Left ventricle myocardium superior (tissue), 1 donor: ENCODE data around the gene PCSK7. TPM values are rescaled to one million over a fixed set of nuclear protein-coding genes. Genes with fewer than 3 reads are reported as not detected.
"Not testable (repeated sequence)": the region's sequence is repeated elsewhere in the genome, so short reads cannot be mapped to it uniquely, and the experiment has no call there.

Experiments
- ATAC-seq: fragments of 200-7000 bp; cut with Tn5 transposase; one replicate; pipeline ENCODE4 v1.9.1; 2020; ENCODE audit warnings: mild to moderate bottlenecking, moderate library complexity
- DNase-seq: peaks from one replicate; pipeline ENCODE4 v3.0.0-alpha.2; 2020
- intact Hi-C: fragments of 100-400 bp; cut with micrococcal nuclease; formaldehyde crosslinking; loops from one replicate; pipeline ENCODE4 v1.11.0; 2022
- long read RNA-seq: library from polyadenylated mRNA; unstranded; transcript quantifications from one replicate; pipeline ENCODE4 v2.0.0, GENCODE V29; 2021
- total RNA-seq: library from RNA; stranded (reverse); fragmentation: NEBNext Ultra II Directional; extraction: Animal tissue kit (Norgen Biotek cat#: 25700); gene quantifications from one replicate; pipeline ENCODE4 v1.2.1, GENCODE V29; 2021
- donor health status: DM: no; HTN: yes; CAD: no; lungs with severe emphysema.

Gene PCSK7, protein sequence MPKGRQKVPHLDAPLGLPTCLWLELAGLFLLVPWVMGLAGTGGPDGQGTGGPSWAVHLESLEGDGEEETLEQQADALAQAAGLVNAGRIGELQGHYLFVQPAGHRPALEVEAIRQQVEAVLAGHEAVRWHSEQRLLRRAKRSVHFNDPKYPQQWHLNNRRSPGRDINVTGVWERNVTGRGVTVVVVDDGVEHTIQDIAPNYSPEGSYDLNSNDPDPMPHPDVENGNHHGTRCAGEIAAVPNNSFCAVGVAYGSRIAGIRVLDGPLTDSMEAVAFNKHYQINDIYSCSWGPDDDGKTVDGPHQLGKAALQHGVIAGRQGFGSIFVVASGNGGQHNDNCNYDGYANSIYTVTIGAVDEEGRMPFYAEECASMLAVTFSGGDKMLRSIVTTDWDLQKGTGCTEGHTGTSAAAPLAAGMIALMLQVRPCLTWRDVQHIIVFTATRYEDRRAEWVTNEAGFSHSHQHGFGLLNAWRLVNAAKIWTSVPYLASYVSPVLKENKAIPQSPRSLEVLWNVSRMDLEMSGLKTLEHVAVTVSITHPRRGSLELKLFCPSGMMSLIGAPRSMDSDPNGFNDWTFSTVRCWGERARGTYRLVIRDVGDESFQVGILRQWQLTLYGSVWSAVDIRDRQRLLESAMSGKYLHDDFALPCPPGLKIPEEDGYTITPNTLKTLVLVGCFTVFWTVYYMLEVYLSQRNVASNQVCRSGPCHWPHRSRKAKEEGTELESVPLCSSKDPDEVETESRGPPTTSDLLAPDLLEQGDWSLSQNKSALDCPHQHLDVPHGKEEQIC
- total RNA-seq: 21.7 TPM
- long read RNA-seq, full-length matches to known transcripts: 31 of 64 reads
- long read RNA-seq, partial matches to known transcripts: 14 of 64 reads
- long read RNA-seq, other reads (novel, unspliced or antisense): 19 of 64 reads

DNA sequence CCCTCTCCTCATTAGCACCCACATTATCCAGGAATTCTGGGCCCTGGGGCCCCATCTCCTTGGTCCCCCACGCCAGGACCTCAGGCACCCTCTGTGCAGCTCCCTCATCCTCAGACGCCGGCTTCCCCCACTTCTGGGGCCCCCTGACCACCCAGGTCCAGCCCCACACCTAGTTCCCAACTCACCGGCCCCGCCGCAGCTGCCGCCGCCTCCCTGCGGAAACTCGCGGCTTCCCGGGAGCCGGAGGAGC lies at the start of gene PCSK7:
Gene PCSK7 (minus strand): TSS at position 232 of the 250 bp plus-strand sequence. CDS start 2,229 bp downstream, outside the sequence.
- peak; percentile 89 for DNase-seq
- ATAC-seq: no peak
- intact Hi-C loops: no loop called here

DNA sequence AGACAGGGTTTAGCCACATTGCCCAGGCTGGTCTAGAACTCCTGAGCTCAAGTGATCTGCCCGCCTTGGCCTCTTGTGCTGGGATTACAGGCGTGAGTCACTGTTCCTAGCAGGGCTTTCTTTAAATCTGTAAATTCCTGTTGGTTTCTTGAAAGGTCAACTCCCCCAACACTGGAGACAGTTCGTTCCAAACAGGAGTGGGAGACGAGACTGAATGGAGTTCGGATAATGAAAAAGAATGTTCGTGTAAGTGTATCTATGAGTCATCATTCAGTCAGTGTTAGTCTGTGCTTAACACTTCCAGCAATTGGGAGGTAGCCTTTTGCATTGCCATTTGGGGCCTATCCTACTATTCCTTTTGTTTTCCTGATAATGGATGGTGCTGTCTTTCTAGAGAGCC lies 49.3 kb upstream of the PCSK7 start:
- ATAC-seq (no peak), DNase-seq (no peak)
- intact Hi-C loops: no loop called here

DNA sequence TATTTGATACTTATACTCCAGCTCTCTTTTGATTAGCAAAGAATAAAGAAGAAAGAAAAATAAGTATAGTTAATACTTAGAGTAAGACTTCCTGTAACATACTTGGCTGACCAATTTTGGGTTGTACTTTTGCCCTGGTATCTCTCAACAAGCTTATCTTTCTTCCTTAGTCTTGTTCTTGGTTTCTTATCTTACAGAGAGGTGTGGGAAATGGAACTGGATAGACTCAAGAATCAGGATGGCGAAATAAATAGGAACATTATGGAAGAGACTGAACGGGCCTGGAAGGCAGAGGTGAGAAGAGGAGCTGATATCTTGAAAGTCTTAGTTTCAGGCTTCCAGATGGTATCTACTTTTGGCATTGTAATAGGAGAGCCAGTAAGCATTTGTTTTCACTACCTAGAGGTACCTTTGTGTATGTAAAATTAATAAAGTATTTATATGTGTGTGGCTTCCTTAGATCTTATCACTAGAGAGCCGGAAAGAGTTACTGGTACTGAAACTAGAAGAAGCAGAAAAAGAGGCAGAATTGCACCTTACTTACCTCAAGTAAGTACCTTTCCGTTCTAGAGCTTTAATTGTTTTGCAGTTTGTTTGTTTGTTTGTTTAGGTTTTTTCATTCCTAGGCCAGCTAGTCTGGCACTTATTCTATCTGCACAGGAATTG lies 48.0 kb upstream of the PCSK7 start:
- intact Hi-C loops: no loop called here
- ATAC-seq: no peak
- no peak for DNase-seq

DNA sequence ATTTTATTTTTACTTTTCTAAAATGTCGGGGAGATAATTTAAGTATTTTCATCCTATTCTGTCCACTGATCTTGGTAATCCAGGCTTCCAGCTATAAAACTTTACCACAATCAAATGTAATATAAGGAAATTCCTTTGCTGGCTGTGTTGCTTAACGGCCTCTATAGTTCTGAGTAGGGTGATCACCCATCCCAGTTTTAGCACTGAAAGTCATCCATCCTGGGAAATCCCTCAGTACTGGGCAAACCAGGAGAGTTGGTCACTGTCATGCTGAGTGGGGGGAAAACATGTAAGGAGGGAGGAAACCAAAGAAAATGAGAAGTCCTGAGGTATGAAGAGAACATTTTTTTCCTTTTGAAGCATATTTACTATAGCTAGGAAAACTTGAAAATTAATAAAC lies 46.5 kb upstream of the PCSK7 start:
- intact Hi-C loops: no loop called here
- DNase-seq: no peak
- ATAC-seq: no peak

DNA sequence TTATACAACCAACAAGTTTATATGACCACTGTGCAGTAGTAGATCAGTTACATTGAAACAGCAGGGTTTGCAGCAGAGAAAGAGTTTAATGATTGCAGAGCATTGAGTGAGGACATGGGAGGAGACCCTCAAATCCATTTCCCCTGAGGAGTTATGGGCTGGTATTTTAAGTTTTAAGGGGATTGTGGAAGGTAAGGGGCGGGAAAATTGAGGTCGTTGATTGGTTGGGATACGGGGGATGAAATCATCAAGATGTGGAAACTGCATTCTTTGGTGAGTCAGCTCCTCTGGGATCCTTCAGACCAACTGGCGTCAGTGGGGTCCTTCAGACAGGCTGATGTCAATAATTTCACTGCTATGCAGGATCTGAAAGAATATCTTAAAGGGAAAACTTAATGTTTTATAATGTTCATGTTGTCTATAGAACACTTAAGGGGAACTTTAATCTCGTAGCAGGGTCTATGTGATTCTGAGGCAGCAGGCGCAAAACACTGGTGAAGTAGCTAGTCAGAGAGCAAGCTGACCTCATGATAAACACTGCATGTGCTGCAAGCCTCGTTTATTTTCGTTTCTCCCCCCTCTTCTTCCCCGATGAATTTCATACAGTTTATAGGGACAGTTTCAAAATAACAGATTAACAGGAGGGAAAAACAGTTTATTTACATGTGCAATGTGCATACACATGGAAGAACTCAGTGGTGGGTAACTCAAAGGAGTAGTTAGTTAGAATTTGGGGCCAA lies 41.8 kb upstream of the PCSK7 start:
- ATAC-seq: no peak
- no peak for DNase-seq
- intact Hi-C loops: no loop called here

DNA sequence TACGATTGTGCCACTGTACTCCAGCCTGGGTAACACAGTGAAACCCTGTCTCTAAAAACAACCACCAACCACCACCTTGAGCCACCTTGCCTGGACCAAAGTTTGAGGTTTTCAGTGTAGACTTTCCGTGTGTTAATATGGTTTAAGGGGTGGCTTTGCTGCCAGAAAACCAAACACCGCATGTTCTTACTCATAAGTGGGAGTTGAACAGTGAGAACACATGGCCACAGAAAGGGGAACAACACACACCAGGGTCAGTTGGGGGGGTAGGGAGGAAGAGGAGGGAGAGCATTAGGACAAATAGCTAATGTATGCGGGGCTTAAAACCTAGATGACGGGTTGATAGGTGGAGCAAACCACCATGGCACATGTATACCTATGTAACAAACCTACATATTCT lies 40.3 kb upstream of the PCSK7 start:
- ATAC-seq, DNase-seq, intact Hi-C loops: not testable (repeated sequence)

DNA sequence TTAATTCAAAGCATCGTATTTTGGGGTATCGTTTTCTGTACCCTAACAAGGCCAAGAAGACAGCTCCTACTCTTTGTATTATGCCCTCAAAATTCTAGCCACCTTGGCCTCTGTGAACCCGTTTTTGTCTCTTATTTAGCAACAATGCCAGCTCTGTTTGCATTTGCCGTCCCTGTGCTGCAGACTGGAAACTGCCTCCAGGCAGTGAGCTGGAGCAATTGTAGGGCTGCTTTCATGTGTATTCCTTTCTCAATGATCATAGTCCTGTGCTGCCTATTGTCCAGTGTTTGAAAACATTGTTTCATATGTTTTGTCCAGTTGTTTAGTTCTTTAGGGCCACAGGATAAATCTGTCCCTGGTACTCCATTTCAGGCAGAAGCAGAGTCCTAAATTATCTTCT lies 39.3 kb upstream of the PCSK7 start:
- ATAC-seq: no peak
- intact Hi-C loops: no loop called here
- DNase-seq: no peak

DNA sequence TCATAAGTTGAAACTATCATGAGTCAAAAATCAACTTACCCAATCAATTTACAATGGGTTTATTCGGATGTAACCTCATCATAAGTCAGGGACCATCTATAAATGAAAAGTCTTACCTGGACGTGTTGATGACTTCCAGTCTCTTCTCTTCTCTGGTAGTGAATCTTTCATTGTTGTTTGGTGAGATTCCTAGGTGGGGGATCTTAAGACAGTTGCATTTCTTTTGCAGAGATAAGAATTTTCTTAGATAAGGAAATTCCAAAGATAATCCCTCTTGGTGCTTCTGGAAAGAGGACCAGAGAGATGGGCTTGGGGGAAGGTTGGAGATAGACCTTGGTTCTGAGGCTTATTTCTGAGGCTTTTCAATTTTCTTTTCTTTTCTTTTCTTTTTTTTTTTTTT lies 38.0 kb upstream of the PCSK7 start:
- no peak for ATAC-seq
- DNase-seq: no peak
- intact Hi-C loops: no loop called here

DNA sequence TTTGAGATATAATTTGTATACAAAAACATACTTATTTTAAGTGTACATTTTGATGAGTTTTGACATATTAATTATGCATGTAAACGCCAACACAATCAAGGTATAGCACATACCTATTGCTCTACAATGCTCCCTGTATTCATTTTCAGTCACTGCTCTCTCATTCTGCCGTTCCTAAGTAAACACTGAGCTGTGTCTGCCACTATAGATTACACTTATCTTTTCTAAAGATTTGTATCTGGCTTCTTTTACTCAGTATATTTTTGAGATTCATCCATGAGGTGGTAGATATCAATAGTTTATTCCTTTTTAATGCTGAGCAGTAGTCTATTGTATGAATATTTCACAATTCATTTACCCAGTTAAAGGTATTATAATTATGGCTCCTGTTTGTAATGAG lies 33.9 kb upstream of the PCSK7 start:
- ATAC-seq: no peak
- intact Hi-C loops: no loop called here
- DNase-seq: no peak

DNA sequence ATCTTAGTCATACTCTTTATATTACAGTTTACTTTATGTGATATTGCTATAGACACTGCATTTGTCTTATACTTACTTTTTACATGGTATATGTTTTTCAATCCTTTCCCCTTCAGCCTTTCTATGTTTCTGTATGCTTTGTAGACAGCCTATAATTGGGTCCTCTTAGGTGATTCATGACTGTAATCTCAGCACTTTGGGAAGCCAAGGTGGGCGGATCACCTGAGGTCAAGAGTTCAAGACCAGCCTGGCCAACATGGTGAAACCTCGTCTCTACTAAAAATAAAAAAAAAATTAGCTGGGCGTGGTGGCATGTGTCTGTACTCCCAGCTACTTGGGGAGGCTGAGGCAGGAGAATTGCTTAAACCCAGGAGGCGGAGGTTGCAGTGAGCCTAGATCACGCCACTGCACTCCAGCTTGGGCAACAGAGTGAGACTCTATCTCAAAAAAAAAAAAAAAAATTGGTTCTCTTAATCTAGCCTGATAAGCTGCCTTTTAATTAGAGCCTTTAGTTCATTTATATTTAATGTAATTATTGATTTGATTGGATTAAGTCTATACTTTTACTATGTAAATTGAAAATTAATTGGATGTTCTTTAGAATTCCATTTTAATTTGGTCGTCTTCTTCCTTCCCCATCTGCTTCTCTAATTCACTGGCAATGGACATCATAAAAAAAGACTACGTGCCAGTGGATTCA lies 32.9 kb upstream of the PCSK7 start:
- intact Hi-C loops, ATAC-seq: not testable (repeated sequence)

DNA sequence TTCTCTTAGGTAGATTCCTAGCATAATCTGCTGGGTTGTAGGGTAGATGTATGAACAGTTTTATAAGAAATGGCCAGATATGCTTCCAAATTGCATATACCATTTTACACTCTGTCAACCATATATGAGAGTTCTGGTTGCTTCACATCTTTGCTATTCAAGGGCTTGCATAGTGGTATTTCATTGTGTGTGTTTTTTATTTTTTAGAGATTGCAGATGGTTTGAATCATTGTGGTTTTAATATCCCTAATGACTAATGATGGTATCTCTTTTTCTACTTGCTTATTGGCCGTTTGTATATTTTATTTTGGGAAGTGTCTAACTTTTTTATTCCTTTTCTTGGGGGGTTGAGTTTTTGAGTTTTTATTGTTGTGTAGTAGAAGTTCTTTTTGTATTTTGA lies 27.5 kb upstream of the PCSK7 start:
- intact Hi-C loops: no loop called here
- no peak for ATAC-seq

More for the DNA sequence above, 32.9 kb upstream of the PCSK7 start:
- DNase-seq: not testable (repeated sequence)

DNA sequence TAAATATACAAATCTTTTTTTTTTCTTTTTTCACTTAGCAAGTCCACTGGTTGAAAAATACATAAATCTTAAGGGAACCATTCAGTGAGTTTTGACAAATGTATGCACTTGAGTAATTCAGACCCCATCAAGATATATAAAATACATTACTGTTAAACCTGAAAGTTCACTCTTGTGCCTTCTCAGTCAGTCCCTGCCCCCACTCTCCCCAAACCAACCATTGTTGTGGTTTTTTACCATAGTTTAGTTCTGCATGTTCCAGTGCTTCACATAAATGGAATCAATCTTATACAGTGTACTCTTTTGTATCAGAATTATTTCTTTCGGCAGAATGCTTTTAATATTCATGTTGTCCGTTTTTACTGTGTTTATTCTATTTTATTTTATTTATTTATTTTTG lies 26.7 kb upstream of the PCSK7 start:
- ATAC-seq (no peak), DNase-seq (no peak)
- intact Hi-C loops: no loop called here

More for the DNA sequence above, 27.5 kb upstream of the PCSK7 start:
- no peak for DNase-seq

DNA sequence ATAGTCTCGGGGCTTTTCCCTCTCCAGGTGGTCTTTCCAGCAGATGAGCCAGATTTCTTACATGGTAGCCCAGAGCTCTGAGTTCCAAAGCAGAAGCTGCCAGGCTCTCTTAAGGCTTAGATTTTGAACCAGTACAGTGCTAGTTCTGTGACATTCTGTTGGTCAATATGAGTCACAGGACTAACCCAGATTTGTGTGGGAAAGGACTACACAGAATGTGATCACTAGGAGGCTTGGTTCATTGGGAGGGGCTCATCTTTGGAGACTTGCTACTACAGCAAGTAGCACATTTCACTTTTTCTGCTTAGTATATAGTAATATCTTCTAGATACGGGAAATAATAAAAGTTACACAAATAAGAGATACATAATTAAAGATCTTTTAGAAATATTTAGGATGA lies 24.7 kb upstream of the PCSK7 start:
- intact Hi-C loops: no loop called here
- ATAC-seq (no peak), DNase-seq (no peak)

DNA sequence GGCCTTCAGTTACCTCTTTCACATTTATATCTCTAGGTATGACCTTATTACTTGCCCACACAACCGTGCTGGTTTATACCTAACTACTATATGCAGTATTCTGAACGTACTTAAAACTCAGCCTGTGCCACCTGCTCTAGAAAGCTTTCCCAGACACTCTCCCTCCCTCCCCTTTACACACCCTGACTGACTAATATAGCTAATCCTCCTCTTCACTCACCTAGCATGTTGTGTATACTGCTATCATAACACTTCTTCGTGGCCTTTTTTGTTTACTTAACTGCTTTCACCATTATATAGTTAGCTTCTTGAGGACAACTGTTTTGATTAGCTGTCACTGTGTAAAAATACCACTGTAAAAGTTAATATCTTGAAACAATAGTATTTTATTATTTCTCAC lies 24.1 kb upstream of the PCSK7 start:
- intact Hi-C loops: no loop called here
- DNase-seq: no peak

DNA sequence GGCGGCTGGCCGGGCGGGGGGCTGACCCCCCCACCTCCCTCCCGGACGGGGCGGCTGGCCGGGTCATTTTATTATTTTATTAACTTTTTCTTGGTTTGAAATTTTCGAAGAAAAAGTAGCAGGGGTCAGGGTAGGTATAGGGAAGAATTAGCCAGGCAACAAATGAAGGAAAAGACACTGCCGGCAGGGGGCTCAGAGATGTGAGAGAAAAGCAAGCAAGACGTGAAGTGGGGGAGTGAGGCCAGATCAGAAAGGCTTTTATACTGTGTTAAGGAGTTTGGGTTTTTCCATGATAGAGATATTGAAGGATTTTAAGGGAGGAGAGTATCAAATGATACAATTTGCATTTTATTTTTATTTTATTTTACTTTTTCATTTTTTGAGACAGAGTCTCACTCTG lies 19.6 kb upstream of the PCSK7 start:
- intact Hi-C loops: no loop called here
- DNase-seq: no peak
- no peak for ATAC-seq

More for the DNA sequence above, 24.1 kb upstream of the PCSK7 start:
- ATAC-seq: no peak

DNA sequence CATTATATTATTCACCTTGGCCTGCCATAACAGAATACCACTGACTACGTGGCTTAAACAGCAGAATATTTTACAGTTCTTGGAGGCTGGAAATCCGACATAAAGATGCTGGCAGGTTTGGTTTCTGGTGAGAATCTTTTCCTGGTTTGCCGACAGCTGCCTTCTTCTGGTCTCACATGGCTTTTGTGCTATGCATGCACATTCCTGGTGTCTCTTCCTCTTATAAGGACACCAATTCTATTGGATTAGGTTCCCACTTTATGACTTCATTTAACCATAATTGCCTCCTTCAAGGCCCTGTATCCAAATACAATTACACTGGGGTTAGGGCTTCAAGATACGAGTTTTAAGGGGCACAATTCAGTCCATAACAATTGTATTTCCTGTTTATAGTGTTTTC lies 17.7 kb upstream of the PCSK7 start:
- intact Hi-C loops: no loop called here
- no peak for DNase-seq
- ATAC-seq: no peak

DNA sequence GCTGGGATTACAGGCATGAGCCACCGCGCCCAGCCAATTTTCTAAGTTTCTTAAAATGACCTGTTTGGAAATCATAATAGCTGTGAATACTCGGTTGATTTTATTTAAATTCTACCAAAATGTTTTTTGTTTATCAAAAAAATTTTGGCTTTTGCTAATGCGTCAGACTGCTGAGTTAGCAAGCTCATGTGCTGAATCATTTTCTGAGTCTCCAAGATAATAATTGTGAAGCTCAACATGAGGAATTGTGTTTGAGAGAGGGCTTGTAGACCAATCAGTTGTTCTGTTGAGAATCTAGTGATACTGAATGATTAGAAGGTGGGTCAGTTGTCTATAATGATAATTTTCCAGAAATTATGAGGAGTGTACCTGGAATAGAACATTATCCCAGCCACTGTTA lies 16.5 kb upstream of the PCSK7 start:
- no peak for ATAC-seq
- no peak for DNase-seq
- intact Hi-C loops: no loop called here

DNA sequence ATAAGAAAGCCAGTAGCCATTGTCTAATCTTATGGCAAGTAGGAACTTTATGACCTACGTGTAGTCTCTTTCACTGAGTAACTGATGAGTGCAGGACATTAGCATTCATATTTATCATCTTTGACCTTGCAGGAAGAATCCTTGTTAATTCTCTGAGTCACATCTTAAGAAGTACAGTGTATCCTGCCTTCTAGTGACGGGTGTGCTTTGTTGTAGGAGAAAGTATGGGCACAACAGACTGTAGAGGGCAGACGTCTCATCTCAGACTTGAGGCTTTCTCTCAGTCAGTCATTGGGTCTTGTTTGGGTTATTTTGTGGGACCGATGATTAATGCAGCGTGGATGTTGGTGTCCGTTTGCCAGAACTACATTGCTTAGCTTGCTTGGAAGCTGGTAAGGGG lies 7.4 kb upstream of the PCSK7 start:
- intact Hi-C loops: no loop called here
- no peak for ATAC-seq

DNA sequence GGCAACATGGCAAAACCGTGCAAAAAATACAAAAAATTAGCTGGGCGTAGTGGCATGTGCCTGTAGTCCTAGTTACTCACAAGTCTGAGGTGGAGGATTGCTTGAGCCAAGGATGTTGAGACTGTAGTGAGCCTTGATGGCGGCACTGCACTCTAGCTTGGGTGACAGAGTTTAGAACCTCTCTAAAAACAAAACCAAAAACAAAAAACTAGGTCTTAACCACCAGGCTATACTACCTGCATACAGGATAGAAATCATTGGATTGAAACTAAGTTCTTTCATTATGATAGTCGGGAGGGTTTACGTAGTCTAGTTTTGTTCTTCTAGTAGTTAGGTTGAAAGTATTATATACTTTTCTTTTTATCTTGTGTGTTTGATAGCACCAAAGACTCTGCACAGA lies 6.3 kb upstream of the PCSK7 start:
- ATAC-seq (no peak), DNase-seq (no peak)
- intact Hi-C loops: no loop called here

More for the DNA sequence above, 7.4 kb upstream of the PCSK7 start:
- DNase-seq: no peak
